ENCODE results near the gene ZNF827.

The ZNF827 gene

DNA sequence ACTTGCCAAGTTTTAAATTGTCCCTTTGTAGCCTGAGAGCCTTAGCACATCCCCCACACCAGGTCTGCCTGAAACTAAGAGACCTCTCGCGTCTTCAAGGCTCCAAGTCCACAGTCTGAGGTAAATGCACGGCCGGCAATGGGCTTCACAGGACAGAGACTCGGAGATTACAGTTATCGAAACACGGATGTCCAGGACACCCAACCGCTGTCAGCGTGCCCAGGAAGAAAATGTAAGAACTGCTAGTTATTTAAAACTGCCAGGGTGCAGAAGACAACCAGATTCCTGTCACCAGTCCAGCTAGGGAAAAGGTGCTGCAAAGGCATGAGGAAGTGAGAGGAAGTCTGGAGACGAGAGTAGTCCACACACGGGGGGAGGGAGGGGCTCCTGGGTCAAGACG, 28.9 kb downstream of the ZNF827 start:
- TF ChIP-seq, protein P1, sequence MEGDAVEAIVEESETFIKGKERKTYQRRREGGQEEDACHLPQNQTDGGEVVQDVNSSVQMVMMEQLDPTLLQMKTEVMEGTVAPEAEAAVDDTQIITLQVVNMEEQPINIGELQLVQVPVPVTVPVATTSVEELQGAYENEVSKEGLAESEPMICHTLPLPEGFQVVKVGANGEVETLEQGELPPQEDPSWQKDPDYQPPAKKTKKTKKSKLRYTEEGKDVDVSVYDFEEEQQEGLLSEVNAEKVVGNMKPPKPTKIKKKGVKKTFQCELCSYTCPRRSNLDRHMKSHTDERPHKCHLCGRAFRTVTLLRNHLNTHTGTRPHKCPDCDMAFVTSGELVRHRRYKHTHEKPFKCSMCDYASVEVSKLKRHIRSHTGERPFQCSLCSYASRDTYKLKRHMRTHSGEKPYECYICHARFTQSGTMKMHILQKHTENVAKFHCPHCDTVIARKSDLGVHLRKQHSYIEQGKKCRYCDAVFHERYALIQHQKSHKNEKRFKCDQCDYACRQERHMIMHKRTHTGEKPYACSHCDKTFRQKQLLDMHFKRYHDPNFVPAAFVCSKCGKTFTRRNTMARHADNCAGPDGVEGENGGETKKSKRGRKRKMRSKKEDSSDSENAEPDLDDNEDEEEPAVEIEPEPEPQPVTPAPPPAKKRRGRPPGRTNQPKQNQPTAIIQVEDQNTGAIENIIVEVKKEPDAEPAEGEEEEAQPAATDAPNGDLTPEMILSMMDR (IDR thresholded peaks at IDR 0.05) = no peak

DNA sequence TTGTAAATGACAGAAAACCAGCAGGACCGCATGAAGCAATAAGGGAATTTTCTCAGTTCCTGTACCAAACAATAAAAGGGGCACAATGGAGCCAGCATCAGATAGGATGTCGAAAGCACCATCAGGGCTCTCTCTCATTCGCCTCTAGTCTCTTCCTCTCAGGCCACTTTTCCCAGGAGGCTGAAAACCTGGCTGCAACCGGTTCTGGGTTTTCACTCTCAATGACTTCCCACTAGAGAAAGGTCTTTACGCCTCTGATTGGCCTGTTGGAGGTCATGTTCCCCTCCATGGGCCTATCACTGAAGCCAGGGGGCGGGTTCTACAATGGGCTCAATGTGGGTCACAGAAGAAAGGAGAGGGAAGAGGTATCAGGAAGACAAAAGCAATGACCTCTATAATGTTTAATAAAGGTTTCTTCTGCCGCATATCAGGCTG, 29.3 kb downstream of the ZNF827 start:
- TF ChIP-seq, protein P1 (IDR thresholded peaks at IDR 0.05) = no peak

DNA sequence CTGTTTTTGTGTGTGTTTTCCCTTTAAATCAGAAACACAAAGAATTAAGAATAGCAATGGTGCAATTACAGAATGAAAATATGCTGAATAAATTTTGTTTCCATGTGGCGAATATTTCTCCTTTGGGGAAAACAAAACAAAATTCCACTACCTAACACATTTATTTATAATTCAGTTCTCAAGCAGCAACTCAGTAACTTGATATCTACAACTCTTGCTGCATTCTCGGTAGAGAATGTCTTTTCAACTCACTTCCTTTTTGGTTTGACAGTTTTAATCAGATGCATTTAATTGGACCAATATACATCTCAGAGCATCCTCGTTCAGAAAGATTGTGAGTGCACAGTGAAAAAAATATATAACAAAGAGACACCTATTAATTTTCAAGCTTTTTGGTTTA, 30.8 kb downstream of the ZNF827 start:
- TF ChIP-seq, protein P1 (IDR thresholded peaks at IDR 0.05) = no peak

DNA sequence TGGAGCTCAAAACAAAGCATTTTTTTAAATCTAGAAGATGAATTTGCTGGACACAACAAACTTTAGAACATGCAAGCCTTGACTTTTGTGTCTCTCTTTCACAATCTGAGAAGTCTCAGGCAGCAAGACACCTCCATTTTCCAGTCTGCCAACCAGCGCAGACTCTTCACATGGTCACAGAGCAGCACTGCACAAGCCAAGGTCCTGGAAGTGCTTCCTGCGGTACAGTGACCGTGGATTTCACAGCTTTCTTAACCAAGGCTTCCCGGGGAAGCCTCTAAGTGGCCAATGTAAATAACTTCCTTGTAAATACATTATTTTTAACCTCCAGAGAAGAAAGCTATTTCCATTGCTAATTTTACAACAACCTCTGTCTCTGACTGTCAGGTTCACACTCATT, 31.2 kb downstream of the ZNF827 start:
- TF ChIP-seq, protein P1 (IDR thresholded peaks at IDR 0.05) = no peak

DNA sequence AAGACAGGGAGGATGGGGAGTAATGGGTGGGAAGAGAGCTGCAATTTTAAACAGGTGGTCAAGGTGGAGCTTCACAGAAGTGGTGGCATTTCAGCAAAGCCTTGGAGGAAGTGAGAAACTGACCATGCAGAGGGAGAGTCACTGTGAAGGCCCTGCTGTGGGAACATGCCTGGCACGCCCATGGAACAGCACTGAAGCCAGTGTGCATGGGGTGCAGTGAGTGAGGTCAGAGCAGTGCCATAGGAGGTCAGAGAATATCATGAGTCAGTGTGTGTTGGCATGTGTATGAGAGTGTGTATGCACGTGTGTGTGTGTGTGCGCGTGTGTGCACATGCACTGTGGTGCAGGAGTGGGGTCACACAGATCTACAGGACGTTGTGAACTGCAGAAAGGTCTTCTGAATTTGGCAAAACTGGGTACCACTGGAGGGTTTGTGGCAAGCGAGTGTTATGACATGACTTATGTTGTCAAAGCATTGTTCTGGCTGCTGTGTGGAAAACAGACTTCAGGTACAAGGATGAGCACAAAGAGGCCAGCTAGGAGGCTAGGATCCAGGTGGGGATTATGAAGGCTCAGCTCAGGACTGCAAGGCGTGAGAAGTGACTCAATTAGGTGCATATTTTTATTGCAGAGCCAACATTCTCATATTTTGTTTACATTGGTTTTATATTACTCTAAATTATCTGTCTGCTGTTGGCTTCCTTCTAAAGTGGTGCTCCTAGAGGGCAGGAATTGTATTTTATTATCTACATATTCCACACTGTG, 34.0 kb downstream of the ZNF827 start:
- TF ChIP-seq, protein P1 (IDR thresholded peaks at IDR 0.05) = no peak

DNA sequence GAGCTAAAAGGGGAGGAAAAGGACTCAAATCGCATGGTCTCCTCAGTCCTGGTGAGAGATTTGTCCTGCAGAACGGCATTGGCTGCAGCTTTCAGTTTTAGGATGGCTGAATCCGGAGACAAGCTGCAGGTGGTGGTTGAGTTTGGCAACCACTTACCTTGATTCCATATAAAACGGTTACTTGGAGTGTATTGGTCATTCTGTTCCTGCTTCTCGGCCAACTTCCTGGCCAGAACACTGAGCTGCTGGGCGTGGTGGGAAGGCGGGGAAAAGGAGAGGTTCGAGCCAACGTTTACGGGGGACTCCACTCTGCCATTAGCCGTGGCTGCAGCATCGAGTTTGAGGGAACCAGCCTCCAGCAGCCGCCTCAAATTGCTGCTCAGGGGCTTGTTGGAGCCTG, 36.1 kb downstream of the ZNF827 start:
- TF ChIP-seq, protein P1 (IDR thresholded peaks at IDR 0.05) = no peak

DNA sequence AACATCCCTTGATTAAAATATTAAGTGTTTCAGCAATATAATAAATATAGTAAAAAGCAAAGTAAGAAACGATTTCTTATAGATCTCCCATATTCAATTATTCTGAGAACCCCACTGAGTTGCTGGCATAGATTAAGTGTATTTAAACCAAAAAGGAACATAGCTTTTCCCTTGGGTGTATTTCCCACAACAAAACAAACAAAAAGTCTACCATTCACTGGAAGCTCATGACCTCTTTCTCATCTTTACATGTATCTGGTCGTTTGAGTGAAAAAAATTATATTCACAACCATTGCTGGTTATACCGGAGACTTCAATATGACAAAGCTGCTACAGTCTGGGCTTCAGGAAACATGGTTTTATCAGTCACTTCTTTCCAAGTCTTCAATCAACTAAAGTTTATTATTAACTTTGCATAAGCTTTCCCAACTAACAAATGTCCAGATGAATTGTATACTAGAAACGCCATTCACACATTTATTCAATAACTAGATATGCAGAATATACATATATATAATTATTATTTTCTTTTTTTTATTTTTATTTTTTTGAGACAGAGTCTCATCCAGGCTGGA, 38.6 kb downstream of the ZNF827 start:
- TF ChIP-seq, protein P1 (IDR thresholded peaks at IDR 0.05) = no peak
